HepG2 (cell line): ENCODE data around the gene TOR1AIP1.

Experiments used
- EP300 ChIP-seq, 3 experiments: sonication (generic) in 1 of 3; formaldehyde crosslinking in 1 of 3; IDR thresholded peaks; 2 replicates each; pipeline versions ENCODE4 v1.5.1 to v1.6.1; 2011 to 2020; ENCODE audit warnings: low read depth in 2 of 3, low read length in 2 of 3, borderline replicate concordance in 1 of 3, improper control_type of control experiment in 1 of 3, mild to moderate bottlenecking in 1 of 3, missing genetic modification reagents in 1 of 3, moderate library complexity in 1 of 3
- EZH2 ChIP-seq: conservative IDR thresholded peaks from 2 replicates; pipeline ENCODE4 v1.6.1; 2012; ENCODE audit warnings: mild to moderate bottlenecking, low read depth, low read length, moderate library complexity
- JUND ChIP-seq: sonication (generic); formaldehyde crosslinking; IDR thresholded peaks from 2 replicates; pipeline ENCODE4 v1.8.0; 2022; ENCODE audit warnings: mild to moderate bottlenecking, missing genetic modification reagents
- NFE2 ChIP-seq: sonication (generic); formaldehyde crosslinking; IDR thresholded peaks from 2 replicates; pipeline ENCODE4 v1.4.0; 2020; ENCODE audit warnings: missing genetic modification reagents
- POLR2A ChIP-seq, 2 experiments: IDR thresholded peaks; 2 replicates each; pipeline ENCODE4 v1.6.1; 2011; ENCODE audit warnings: low read depth in 2 of 2, low read length in 2 of 2, mild to moderate bottlenecking in 1 of 2, moderate library complexity in 1 of 2; ENCODE audit not compliant: insufficient read depth in 1 of 2
- POLR2AphosphoS5 ChIP-seq: IDR thresholded peaks from 2 replicates; pipeline ENCODE4 v1.6.1; 2012; ENCODE audit warnings: low read depth, low read length
- SP1 ChIP-seq, 2 experiments: fragments of 450-650 bp in 1 of 2; sonication (generic) in 1 of 2; formaldehyde crosslinking in 1 of 2; IDR thresholded peaks; 2 replicates each; pipeline versions ENCODE4 v1.4.0 to v1.6.1; 2016 to 2020; ENCODE audit warnings: missing genetic modification reagents in 1 of 2
- USF2 ChIP-seq, 2 experiments: sonication (generic) in 1 of 2; formaldehyde crosslinking in 1 of 2; IDR thresholded peaks; 2 replicates each; pipeline versions ENCODE4 v1.5.1 to v1.6.1; 2011 to 2020; ENCODE audit warnings: borderline replicate concordance in 1 of 2, low read depth in 1 of 2, low read length in 1 of 2, mild to moderate bottlenecking in 1 of 2, missing genetic modification reagents in 1 of 2, moderate library complexity in 1 of 2
- ZNF552 ChIP-seq: sonication (generic); formaldehyde crosslinking; IDR thresholded peaks from 2 replicates; pipeline ENCODE4 v1.9.0; 2022; ENCODE audit warnings: missing genetic modification reagents, mild to moderate bottlenecking, borderline replicate concordance
- ZSCAN20 ChIP-seq: sonication (generic); formaldehyde crosslinking; IDR thresholded peaks from 2 replicates; pipeline ENCODE4 v1.4.0; 2020; ENCODE audit warnings: missing genetic modification reagents, mild to moderate bottlenecking, borderline replicate concordance
- TF ChIP-seq, protein P1 (sequence below): sonication (generic); formaldehyde crosslinking; IDR thresholded peaks from 2 replicates; pipeline ENCODE4 v1.5.0; 2020; ENCODE audit warnings: mild to moderate bottlenecking, missing genetic modification reagents, moderate library complexity

DNA sequence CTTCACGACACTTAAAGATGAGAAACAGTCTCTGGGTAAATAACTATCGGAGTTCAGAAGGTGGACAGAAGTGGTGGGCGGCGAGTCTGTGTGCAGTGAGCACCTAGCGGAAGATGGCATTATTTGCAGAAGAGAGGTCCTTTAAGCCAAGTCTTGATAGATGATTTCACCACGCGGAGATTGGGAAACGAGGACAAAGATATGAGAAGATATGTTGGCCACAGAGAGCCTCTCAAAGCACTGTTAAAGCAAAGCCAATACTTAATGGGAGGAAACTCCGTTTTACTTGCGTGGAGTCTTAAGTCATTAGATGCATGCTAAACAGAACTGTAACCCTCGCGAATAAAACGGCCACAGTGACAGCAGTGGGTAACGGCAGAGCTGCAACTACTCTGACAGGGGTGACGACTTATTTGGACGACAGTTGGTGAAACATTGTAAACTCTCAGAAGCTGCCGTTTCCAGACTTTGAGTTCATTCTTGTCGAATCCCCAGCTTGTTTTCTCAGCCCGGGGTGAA lies 71.9 kb downstream of the TOR1AIP1 start:
- TF ChIP-seq EZH2 (no peak), POLR2AphosphoS5 (no peak), EP300 (IDR thresholded peaks at IDR 0.05; ENCODE audit: low read depth in 2 of 2, low read length in 2 of 2) (no peak), EP300 (CRISPR knock-in tag; IDR thresholded peaks at IDR 0.05; ENCODE audit: borderline replicate concordance) (no peak), SP1 (IDR thresholded peaks at IDR 0.05) (no peak), SP1 (CRISPR knock-in tag; IDR thresholded peaks at IDR 0.05) (no peak), JUND (CRISPR knock-in tag) (no peak), USF2 (IDR thresholded peaks at IDR 0.05; ENCODE audit: low read depth, low read length) (no peak), USF2 (CRISPR knock-in tag; IDR thresholded peaks at IDR 0.05; ENCODE audit: borderline replicate concordance) (no peak), POLR2A (IDR thresholded peaks at IDR 0.05; ENCODE audit: insufficient read depth in 1 of 2, low read depth in 2 of 2, low read length in 2 of 2) (no peak), ZSCAN20 (CRISPR knock-in tag) (no peak), ZNF552 (CRISPR knock-in tag) (0 out of 2 replicates have a peak, but pooled peaks have one; percentile 41), NFE2 (CRISPR knock-in tag) (no peak)
- TF ChIP-seq, protein P1, sequence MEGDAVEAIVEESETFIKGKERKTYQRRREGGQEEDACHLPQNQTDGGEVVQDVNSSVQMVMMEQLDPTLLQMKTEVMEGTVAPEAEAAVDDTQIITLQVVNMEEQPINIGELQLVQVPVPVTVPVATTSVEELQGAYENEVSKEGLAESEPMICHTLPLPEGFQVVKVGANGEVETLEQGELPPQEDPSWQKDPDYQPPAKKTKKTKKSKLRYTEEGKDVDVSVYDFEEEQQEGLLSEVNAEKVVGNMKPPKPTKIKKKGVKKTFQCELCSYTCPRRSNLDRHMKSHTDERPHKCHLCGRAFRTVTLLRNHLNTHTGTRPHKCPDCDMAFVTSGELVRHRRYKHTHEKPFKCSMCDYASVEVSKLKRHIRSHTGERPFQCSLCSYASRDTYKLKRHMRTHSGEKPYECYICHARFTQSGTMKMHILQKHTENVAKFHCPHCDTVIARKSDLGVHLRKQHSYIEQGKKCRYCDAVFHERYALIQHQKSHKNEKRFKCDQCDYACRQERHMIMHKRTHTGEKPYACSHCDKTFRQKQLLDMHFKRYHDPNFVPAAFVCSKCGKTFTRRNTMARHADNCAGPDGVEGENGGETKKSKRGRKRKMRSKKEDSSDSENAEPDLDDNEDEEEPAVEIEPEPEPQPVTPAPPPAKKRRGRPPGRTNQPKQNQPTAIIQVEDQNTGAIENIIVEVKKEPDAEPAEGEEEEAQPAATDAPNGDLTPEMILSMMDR: peak; percentile 2; the same call in 1 of the 2 replicates
